Anterior cingulate cortex (tissue), 58 donors: ENCODE data around the gene NABP2.
"Not testable (repeated sequence)": the region's sequence is repeated elsewhere in the genome, so short reads cannot be mapped to it uniquely, and the experiment has no call there.

ENCODE experiments used
- DNase-seq, 58 donors: peaks; one replicate each; lab custom pipeline; 2025; lab: John Stamatoyannopoulos, UW

Gene NABP2

GRCh38 chr12:56241424-56242303, 17.5 kb downstream of the NABP2 start:
- no peak for DNase-seq

DNA sequence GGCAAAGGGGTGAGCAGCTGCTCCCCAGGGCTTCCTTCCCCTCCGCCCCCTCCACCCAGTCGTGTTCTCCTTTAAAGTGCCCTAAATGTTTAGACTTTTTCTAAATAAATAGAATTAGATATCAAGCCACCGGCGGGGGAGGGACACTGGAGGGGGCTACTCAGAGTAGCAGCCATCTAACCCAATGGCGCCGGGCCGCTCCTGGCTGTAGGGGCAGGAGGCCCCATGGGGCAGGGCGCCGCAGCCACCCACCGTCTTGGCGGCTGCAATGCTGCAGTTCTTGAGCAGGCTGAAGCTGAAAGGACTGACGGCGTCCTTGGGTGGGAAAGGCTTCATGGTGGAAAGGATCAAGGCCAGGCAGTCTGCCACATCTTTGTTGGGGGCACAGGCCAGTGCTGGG, 18.8 kb downstream of the NABP2 start:
- DNase-seq, result no peak

GRCh38 chr12:56243731-56244181, 19.6 kb downstream of the NABP2 start:
- DNase-seq, result no peak

- DNase-seq, result no peak
Measured at GRCh38 chr12:56244494-56244893, 20.4 kb downstream of the NABP2 start.

DNA sequence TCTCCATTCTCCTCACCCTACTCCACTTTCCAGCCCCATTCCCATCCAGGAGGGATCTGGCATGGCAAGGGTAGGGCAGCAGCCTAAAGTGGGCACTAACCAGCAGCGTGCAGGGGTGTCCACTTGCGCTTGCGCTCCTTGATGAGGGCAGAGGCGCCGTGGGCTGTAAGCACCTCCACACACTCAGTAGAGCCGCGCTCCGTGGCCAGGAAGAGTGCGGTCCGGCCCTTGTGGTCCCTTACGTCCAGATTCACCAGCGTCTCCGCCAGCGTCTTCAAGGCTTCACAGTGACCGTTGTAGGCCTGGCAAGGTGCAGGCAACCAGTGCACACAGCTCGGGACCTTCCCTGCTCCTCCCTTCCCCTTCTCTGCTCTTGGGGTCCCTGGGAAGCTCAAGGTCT, 23.8 kb downstream of the NABP2 start:
- DNase-seq, result no peak

DNA sequence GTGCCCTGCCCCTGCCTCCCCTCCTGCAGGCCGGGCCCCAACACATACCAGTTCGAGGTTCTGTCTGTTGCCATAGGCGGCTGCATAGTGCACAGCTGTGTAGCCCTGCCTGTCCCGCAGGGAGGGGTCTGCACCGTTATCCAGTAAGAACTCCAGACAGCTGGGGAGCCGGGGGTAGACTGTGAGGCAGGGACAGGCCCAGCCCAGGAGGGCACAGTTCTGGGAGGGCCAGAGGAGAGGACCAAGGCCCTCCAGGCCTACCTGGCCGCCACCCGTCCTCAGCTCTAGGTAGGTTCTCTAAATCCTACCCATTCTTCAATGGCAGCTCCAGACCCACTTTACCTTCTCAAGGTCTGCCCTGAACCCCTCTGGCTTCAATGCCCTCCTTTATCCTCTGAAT, 24.6 kb downstream of the NABP2 start:
- DNase-seq, result no peak

DNA sequence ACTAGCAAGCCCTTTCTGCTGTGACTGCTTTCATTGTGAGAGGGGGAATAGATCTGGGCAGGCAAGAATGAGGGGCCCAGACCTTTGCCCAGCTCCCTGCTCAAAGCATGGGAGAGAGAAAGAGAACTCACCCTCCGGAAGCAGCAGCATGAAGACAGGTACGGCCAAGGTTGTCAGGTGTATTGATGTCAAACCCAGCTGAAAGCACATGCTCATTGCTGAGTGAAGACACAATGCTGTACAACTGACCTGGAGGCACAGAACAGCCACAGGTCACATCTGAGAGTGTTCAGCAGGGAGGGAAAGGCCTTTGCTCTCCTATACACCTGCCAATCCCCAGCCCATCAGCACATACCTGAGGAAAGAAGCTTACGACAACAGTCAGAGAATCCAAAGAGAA, 28.5 kb downstream of the NABP2 start:
- DNase-seq, result no peak

GRCh38 chr12:56253091-56253490, 28.9 kb downstream of the NABP2 start:
- no peak for DNase-seq

GRCh38 chr12:56255671-56256070, 31.5 kb downstream of the NABP2 start:
- DNase-seq, result no peak

DNA sequence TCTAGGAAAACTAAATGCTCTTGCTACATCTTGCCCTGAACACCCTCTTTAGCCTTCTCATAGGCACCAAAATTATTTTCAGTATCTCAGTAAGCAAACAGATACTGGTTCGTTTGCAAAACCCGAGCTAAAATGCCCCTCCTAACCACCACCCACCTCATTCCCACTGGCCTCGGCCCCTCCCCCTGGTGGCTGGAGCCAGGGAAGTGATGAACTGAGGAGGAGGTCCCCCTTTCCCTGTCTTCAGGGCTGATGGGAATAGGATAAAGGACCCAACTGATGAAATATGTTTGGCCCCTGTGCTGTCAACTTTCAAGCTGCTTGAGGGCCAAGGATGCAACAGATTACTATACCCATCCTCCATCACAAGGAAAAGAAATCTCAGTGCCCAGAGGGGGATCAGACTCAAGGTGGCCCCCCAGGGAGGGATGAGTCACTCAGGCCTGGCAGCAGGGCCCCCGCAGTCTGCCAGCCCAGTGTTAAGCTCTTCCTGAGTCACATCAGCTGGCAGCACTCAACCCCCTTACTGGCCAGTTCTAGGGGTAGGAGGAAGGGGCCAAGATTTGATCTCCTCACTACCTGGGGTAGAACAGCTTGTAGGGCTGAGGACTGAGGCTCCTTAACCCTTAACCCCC, 32.3 kb downstream of the NABP2 start:
- DNase-seq, result peak in 2 of 58 donors; percentile 10 to 14

- DNase-seq, result peak in 1 of 58 donors; percentile 35
Measured at GRCh38 chr12:56257071-56257470, 32.9 kb downstream of the NABP2 start.

DNA sequence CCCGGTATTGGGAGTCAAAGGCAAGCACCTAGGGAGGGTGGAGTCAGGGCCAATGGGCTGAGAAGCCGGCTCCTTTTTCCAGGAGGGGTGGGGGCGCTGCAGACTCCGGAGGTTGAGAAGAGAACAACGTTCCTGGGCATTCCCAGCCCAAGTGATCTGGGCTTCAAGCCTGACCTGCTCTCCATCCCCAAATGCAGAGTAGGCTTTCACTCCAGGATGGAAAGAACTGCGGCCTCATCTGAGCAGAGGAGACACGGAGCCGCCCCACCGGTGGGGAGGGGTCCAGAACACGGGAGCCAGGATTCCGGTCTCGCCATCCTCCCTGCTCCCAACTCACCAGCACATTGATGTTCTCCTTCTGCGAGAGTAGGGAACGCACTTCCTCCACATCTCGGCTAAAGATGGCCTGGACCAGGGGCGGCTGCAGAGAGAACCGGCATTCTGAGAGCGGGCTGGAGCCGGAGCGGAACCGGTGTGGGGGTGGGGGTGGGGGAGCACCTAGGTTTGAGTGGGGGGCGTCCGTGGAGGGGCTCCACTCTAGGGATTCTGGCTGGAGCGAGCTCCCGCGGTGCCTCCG, 33.4 kb downstream of the NABP2 start:
- peak in 15 of 58 donors; percentile 10 to 58 (median 28) for DNase-seq

GRCh38 chr12:56258068-56258819, 34.1 kb downstream of the NABP2 start, which contains the start of gene ANKRD52:
ANKRD52 (minus strand) TSS chr12:56258384; CDS start chr12:56258269, 115 bp downstream.
- DNase-seq, result peak; percentile 20 to 88 (median 74)

- peak in 1 of 58 donors; percentile 48 for DNase-seq
Measured at GRCh38 chr12:56258820-56259183, 34.7 kb downstream of the NABP2 start.

- DNase-seq, result no peak
Measured at GRCh38 chr12:56260380-56260779, 36.2 kb downstream of the NABP2 start.

DNA sequence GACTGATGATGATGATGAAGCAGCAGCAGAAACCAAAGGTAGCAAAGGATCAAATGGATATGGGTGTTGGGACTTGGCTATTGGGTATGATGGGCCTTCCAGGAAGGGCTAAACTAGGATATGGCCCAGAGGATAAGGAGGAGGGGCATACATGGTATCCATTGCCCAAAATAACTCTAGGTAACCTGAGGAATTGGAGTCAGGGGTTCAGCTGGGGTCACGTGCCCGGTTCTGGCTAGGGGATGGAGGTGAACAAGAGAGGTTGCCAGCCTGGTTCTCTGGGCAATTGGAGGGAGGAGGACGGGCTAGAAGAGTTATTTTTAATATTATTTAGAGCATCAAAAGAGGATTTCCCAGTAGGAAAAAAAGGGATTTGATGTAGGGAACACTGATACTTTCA, 36.8 kb downstream of the NABP2 start:
- no peak for DNase-seq

DNA sequence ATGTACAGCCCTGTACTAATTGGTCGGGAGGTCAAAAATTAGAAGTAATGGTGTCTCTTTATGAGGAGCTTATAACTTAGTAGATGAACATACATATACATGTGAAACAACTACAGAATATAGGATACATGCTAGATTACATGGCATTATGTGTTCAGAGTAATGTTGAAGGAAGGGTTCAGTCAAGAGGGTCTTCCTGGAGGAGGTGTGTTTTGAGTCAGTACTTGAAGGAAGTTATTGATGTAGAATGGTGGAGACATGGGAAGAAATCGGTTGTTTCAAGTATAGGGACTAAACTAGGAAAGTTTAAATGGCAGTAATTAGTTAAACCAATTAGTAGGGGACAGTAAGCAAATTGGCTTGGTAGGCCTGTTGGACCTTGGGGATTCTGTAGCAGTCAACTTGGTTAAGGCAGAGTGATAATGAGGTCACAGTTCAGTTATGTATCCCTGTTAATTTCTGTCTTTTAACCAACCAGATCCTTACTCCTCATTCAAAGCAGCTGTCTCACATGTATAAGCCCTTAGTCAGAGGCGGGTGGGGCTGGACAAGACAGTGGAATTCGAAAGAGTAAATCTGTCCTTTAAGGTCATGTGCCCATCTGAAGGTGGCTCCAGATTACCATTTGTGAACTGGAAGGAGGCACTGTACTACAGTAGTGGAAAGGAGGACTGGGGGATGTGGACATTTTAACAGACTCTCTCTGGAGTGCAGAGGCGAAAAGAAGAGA, 37.5 kb downstream of the NABP2 start:
- DNase-seq, result no peak

DNA sequence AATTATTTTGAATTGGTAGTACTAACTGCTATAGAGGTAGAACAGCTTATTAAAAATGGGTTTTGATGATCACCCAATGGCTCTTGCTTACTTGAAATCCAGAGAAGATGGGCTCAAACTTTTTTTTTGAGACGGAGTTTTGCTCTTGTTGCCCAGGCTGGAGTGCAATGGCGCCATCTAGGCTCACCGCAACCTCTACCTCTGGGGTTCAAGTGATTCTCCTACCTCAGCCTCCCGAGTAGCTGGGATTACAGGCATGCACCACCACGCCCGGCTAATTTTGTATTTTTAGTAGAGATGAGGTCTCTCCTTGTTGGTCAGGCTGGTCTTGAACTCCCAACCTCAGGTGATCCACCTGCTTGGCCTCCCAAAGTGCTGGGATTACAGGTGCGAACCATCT, 38.8 kb downstream of the NABP2 start:
- DNase-seq, result not testable (repeated sequence)

DNA sequence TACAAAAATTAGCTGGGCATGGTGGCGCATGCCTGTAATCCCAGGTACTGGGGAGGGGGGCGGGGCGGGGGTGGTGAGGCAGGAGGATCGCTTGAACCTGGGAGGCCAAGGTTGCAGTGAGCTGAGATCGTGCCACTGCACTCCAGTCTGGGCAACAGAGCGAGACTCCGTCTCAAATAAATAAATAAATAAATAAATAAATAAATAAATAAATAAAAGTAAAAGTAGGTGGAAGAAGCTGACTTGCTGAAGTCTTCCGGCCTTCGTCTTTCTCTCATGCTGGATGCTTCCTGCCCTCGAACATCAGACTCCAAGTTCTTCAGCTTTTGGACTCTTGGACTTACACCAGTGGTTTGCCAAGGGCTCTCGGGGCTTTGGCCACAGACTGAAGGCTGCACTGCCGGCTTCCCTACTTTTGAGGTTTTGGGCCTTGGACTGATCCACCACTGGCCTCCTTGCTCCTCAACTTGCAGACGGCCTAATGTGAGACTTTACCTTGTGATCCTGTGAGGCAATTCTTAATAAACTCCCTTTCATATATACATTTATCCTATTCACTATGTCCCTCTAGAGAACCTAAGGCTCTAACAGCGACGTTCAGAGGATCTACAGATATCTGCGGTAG, 42.0 kb downstream of the NABP2 start:
- DNase-seq, result not testable (repeated sequence)
